Fibroblast of lung (primary cell): ENCODE data around the gene GRIK5. TPM values are rescaled to one million over a fixed set of nuclear protein-coding genes. Genes with fewer than 3 reads are reported as not detected.

Experiments
- DNase-seq, 2 donors: peaks; one replicate each; pipeline versions ENCODE4 v3.0.0 to v3.0.0-alpha.2; 2010; ENCODE audit warnings: low read depth in 2 of 2
- H2AFZ ChIP-seq: 2 replicates; pipeline ENCODE4 v1.5.1; 2012; ENCODE audit warnings: low read length, control low read depth, inconsistent platforms
- H3K27ac ChIP-seq: 2 replicates; pipeline ENCODE4 v1.5.1; 2011; ENCODE audit warnings: low read length, control low read depth; ENCODE audit not compliant: insufficient read depth
- H3K27me3 ChIP-seq: 2 replicates; pipeline ENCODE4 v1.5.1; 2011; ENCODE audit warnings: mild to moderate bottlenecking, low read length; ENCODE audit not compliant: control insufficient read depth, insufficient read depth
- H3K36me3 ChIP-seq: 2 replicates; pipeline ENCODE4 v1.5.1; 2011; ENCODE audit warnings: low read length; ENCODE audit not compliant: control insufficient read depth, insufficient read depth
- H3K4me1 ChIP-seq: 2 replicates; pipeline ENCODE4 v1.5.1; 2011; ENCODE audit warnings: low read length; ENCODE audit not compliant: control insufficient read depth, insufficient read depth; ENCODE audit errors: extremely low read depth
- H3K4me2 ChIP-seq: 2 replicates; pipeline ENCODE4 v1.5.1; 2011; ENCODE audit warnings: low read length, control low read depth; ENCODE audit not compliant: insufficient read depth; ENCODE audit errors: extremely low read depth
- H3K4me3 ChIP-seq, 4 experiments: fragments of 200-600 bp in 1 of 4; sonication (generic) in 1 of 4; replicated peaks in 1 of 4; 2 replicates each; pipeline ENCODE4 v1.5.1; 2011 to 2016; ENCODE audit warnings: low read length in 4 of 4, low read depth in 3 of 4, mild to moderate bottlenecking in 3 of 4, control low read depth in 2 of 4, inconsistent platforms in 1 of 4, mixed read lengths in 1 of 4; ENCODE audit not compliant: insufficient read depth in 1 of 4; ENCODE audit errors: control extremely low read depth in 1 of 4
- H3K79me2 ChIP-seq: 2 replicates; pipeline ENCODE4 v1.5.1; 2012; ENCODE audit warnings: mild to moderate bottlenecking, low read length, inconsistent platforms; ENCODE audit not compliant: control insufficient read depth, insufficient read depth
- H3K9ac ChIP-seq: 2 replicates; pipeline ENCODE4 v1.5.1; 2011; ENCODE audit warnings: mild to moderate bottlenecking, low read length, control low read depth; ENCODE audit not compliant: insufficient read depth
- H3K9me3 ChIP-seq: 2 replicates; pipeline ENCODE4 v1.5.1; 2012; ENCODE audit warnings: low read depth, low read length; ENCODE audit not compliant: control insufficient read depth, insufficient read depth
- H4K20me1 ChIP-seq: 2 replicates; pipeline ENCODE4 v1.5.1; 2011; ENCODE audit warnings: low read length; ENCODE audit not compliant: control insufficient read depth, insufficient read depth; ENCODE audit errors: extremely low read depth
- EZH2 ChIP-seq: IDR thresholded peaks from 2 replicates; pipeline ENCODE4 v1.5.1; 2012; ENCODE audit warnings: low read length, control low read depth, mild to moderate bottlenecking; ENCODE audit errors: missing control alignments
- polyA plus RNA-seq, 2 donors: library from polyadenylated mRNA; depleted of rRNA in 1 of 2; stranded (reverse) in 1 of 2; unstranded in 1 of 2; fragments of >200 nt; gene quantifications; 2 replicates each; pipeline ENCODE4 v1.2.1, GENCODE V29; 2011 to 2012; ENCODE audit warnings: missing spikeins in 1 of 2
- total RNA-seq: library from RNA; depleted of rRNA; stranded (reverse); fragments of >200 nt; gene quantifications from 2 replicates; pipeline ENCODE4 v1.2.1, GENCODE V29; 2014
- TF ChIP-seq, protein P1 (sequence below), 2 donors: IDR thresholded peaks in 1 of 2; conservative IDR thresholded peaks in 1 of 2; 1 replicate in 1 of 2; 2 replicates in 1 of 2; pipeline ENCODE4 v1.5.1; 2011 to 2012; ENCODE audit warnings: low read length in 2 of 2, control low read depth in 1 of 2, inconsistent platforms in 1 of 2, low read depth in 1 of 2, mild to moderate bottlenecking in 1 of 2

The GRIK5 gene
- total and polyA plus RNA-seq, 2 donors (not counting 1 experiment from before 2014, with no cell fraction given), result 0.03 to 3.5 TPM

DNA sequence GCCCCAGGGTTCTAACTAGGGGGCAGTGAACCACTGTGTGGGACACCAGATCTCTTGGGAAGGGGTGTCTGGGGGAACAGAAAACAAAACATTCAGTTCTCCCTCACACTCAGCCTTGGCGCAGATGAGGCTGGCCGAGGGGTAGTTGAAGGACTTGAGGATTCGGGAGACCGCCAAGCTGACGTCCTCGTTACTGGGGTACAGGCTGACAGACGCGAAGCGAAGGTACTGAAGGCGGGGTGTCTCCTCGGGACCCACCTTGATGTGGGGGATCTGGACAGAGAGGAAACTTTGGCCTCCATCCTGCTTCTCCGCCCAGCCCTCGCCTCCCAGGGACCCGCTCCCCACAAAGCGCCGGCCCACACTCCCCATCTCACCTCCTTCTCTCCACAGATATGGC, 7.6 kb downstream of the GRIK5 start:
- Histone ChIP-seq H3K79me2 (no peaks in the 10 kb centered on the region), H3K4me3 (no peak overlapping the region), H3K27ac (no peak overlapping the region), H3K36me3 (no peaks in the 10 kb centered on the region), H3K9ac (no peak overlapping the region), H3K4me1 (no peaks in the 10 kb centered on the region), H2AFZ (no peak overlapping the region), H3K4me2 (no peak overlapping the region), H4K20me1 (no peaks in the 10 kb centered on the region), H3K27me3 (peaks cover 15% of the 10 kb centered on the region), H3K9me3 (no peaks in the 10 kb centered on the region)
- DNase-seq, result no peak
- TF ChIP-seq, protein P1, sequence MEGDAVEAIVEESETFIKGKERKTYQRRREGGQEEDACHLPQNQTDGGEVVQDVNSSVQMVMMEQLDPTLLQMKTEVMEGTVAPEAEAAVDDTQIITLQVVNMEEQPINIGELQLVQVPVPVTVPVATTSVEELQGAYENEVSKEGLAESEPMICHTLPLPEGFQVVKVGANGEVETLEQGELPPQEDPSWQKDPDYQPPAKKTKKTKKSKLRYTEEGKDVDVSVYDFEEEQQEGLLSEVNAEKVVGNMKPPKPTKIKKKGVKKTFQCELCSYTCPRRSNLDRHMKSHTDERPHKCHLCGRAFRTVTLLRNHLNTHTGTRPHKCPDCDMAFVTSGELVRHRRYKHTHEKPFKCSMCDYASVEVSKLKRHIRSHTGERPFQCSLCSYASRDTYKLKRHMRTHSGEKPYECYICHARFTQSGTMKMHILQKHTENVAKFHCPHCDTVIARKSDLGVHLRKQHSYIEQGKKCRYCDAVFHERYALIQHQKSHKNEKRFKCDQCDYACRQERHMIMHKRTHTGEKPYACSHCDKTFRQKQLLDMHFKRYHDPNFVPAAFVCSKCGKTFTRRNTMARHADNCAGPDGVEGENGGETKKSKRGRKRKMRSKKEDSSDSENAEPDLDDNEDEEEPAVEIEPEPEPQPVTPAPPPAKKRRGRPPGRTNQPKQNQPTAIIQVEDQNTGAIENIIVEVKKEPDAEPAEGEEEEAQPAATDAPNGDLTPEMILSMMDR (conservative IDR thresholded peaks at IDR 0.05 in 1 of 2, IDR thresholded peaks at IDR 0.05 in 1 of 2; ENCODE audit: low read depth in 1 of 2, low read length in 2 of 2), result no peak
- TF ChIP-seq EZH2, result no peak

DNA sequence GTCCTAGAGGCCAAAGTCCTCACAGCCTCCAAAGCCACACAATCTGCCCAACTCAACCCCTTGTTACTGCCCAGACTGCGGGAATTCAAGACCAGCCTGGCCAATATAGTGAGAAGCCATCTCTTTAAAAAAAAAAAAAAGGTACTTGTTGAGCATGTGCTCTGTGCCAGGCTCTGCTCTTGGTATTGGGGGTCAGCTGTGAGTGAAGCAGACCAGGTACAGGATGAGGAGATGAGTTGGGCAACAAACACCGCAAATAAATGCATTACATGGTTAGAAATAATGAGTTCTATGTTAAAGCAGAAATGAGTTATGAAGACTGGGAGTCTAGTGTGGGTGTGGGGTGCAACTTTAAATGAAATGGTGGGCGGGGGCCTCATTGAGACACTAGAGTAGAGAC, 9.9 kb downstream of the GRIK5 start:
- H3K79me2 ChIP-seq, result no peaks in the 10 kb centered on the region
- H3K4me2 ChIP-seq, result no peak overlapping the region
- no peak overlapping the region for H3K9ac ChIP-seq
- no peaks in the 10 kb centered on the region for H3K4me1 ChIP-seq
- no peak for DNase-seq
- no peak overlapping the region for H3K27ac ChIP-seq
- no peak overlapping the region for H3K4me3 ChIP-seq
- H3K36me3 ChIP-seq, result no peaks in the 10 kb centered on the region
- H4K20me1 ChIP-seq, result no peaks in the 10 kb centered on the region
- H3K9me3 ChIP-seq, result no peaks in the 10 kb centered on the region
- H3K27me3 ChIP-seq, result peaks cover 10% of the 10 kb centered on the region
- TF ChIP-seq EZH2, result no peak
- TF ChIP-seq, protein P1 (conservative IDR thresholded peaks at IDR 0.05 in 1 of 2, IDR thresholded peaks at IDR 0.05 in 1 of 2; ENCODE audit: low read depth in 1 of 2, low read length in 2 of 2), result no peak
- H2AFZ ChIP-seq, result no peak overlapping the region

GRCh38 chr19:42059196-42059595, 10.8 kb downstream of the GRIK5 start:
- Histone ChIP-seq H3K79me2 (no peaks in the 10 kb centered on the region), H3K27ac (no peak overlapping the region), H3K4me1 (no peaks in the 10 kb centered on the region), H3K9me3 (no peaks in the 10 kb centered on the region), H3K4me2 (no peak overlapping the region), H4K20me1 (no peaks in the 10 kb centered on the region), H2AFZ (no peak overlapping the region), H3K27me3 (peaks cover 9% of the 10 kb centered on the region), H3K4me3 (no peak overlapping the region), H3K9ac (no peak overlapping the region), H3K36me3 (no peaks in the 10 kb centered on the region)
- no peak for DNase-seq
- TF ChIP-seq, protein P1 (conservative IDR thresholded peaks at IDR 0.05 in 1 of 2, IDR thresholded peaks at IDR 0.05 in 1 of 2; ENCODE audit: low read depth in 1 of 2, low read length in 2 of 2), result no peak
- TF ChIP-seq EZH2, result no peak
